Osteoblast (primary cell): ENCODE results near the gene NCAM1. TPM values are rescaled to one million over a fixed set of nuclear protein-coding genes. Genes with fewer than 3 reads are reported as not detected.

Experiments
- DNase-seq: peaks from one replicate; pipeline ENCODE4 v3.0.0; 2011; ENCODE audit warnings: low spot score, mixed read lengths; ENCODE audit not compliant: insufficient read length; ENCODE audit errors: missing footprints
- H2AFZ ChIP-seq: 2 replicates; pipeline ENCODE4 v1.6.0; 2011; ENCODE audit warnings: mild to moderate bottlenecking, low read length
- H3K27ac ChIP-seq: 2 replicates; pipeline ENCODE4 v1.5.1; 2011; ENCODE audit warnings: mild to moderate bottlenecking, low read depth, low read length, moderate library complexity
- H3K27me3 ChIP-seq: 2 replicates; pipeline ENCODE4 v1.6.0; 2012; ENCODE audit warnings: mild to moderate bottlenecking, control low read depth, inconsistent platforms, low read length, moderate library complexity; ENCODE audit not compliant: insufficient read depth
- H3K36me3 ChIP-seq: 2 replicates; pipeline ENCODE4 v1.5.1; 2011; ENCODE audit warnings: mild to moderate bottlenecking, low read length, control low read depth, moderate library complexity; ENCODE audit not compliant: insufficient read depth
- H3K4me1 ChIP-seq: 2 replicates; pipeline ENCODE4 v1.5.1; 2011; ENCODE audit warnings: mild to moderate bottlenecking, low read length, control low read depth, moderate library complexity; ENCODE audit not compliant: insufficient read depth
- H3K4me2 ChIP-seq: 2 replicates; pipeline ENCODE4 v1.6.0; 2011; ENCODE audit warnings: mild to moderate bottlenecking, low read length; ENCODE audit not compliant: insufficient read depth
- H3K4me3 ChIP-seq: fragments of 200-600 bp; sonication (generic); 3 replicates; pipeline ENCODE4 v1.5.1; 2012; ENCODE audit warnings: mild to moderate bottlenecking, low read length, inconsistent platforms; ENCODE audit not compliant: insufficient read depth
- H3K79me2 ChIP-seq: 2 replicates; pipeline ENCODE4 v1.6.0; 2012; ENCODE audit warnings: mild to moderate bottlenecking, low read length, control low read depth, inconsistent platforms; ENCODE audit not compliant: insufficient read depth
- H3K9me3 ChIP-seq: 2 replicates; pipeline ENCODE4 v1.5.1; 2011; ENCODE audit warnings: low read depth, low read length, control low read depth
- H4K20me1 ChIP-seq: 2 replicates; pipeline ENCODE4 v1.6.0; 2012; ENCODE audit warnings: mild to moderate bottlenecking, low read length, control low read depth; ENCODE audit not compliant: insufficient read depth
- small RNA-seq: library from RNA; depleted of rRNA; stranded (forward); fragments of <200 nt; gene quantifications from one replicate; pipeline ENCODE3, GENCODE V24; 2012
- total RNA-seq: library from RNA; depleted of rRNA; stranded (reverse); fragments of >200 nt; gene quantifications from 2 replicates; pipeline ENCODE4 v1.2.3, GENCODE V29; 2012
- TF ChIP-seq, protein P1 (sequence below): IDR thresholded peaks from 2 replicates; pipeline ENCODE4 v1.5.1; 2011; ENCODE audit warnings: mild to moderate bottlenecking, low read depth, low read length, moderate library complexity; ENCODE audit errors: extremely low read depth

Gene NCAM1
- total RNA-seq, 1 donor: 2.2 TPM

DNA sequence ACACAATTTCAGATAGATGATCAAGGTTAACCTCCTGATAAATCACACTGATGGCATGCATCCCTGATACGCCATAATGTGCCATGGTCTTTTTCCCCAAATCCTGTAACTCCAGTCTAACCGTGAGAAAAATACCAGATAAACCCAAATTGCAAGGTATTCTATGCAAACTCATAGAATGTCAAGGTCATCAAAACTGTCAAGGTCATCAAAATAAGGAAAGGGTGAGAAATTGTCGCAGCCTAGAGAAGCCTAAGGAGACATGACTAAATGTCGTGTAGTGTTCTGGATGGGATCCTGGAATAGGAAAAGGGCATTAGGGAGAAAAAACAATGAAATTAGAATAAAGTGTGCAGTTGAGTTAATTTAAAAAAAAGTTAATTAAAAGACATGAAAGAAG lies 357.9 kb downstream of the NCAM1 start:
- no peak overlapping the region for H3K4me3 ChIP-seq
- H2AFZ ChIP-seq: no peak overlapping the region
- no peaks in the 10 kb centered on the region for H4K20me1 ChIP-seq
- H3K27ac ChIP-seq: no peak overlapping the region
- H3K9me3 ChIP-seq: no peaks in the 10 kb centered on the region
- DNase-seq: no peak
- H3K4me2 ChIP-seq: no peak overlapping the region
- no peaks in the 10 kb centered on the region for H3K27me3 ChIP-seq
- H3K79me2 ChIP-seq: peaks cover 5% of the 10 kb centered on the region
- peaks cover 6% of the 10 kb centered on the region for H3K36me3 ChIP-seq
- H3K4me1 ChIP-seq: peaks cover 9% of the 10 kb centered on the region
- TF ChIP-seq, protein P1, sequence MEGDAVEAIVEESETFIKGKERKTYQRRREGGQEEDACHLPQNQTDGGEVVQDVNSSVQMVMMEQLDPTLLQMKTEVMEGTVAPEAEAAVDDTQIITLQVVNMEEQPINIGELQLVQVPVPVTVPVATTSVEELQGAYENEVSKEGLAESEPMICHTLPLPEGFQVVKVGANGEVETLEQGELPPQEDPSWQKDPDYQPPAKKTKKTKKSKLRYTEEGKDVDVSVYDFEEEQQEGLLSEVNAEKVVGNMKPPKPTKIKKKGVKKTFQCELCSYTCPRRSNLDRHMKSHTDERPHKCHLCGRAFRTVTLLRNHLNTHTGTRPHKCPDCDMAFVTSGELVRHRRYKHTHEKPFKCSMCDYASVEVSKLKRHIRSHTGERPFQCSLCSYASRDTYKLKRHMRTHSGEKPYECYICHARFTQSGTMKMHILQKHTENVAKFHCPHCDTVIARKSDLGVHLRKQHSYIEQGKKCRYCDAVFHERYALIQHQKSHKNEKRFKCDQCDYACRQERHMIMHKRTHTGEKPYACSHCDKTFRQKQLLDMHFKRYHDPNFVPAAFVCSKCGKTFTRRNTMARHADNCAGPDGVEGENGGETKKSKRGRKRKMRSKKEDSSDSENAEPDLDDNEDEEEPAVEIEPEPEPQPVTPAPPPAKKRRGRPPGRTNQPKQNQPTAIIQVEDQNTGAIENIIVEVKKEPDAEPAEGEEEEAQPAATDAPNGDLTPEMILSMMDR: no peak

DNA sequence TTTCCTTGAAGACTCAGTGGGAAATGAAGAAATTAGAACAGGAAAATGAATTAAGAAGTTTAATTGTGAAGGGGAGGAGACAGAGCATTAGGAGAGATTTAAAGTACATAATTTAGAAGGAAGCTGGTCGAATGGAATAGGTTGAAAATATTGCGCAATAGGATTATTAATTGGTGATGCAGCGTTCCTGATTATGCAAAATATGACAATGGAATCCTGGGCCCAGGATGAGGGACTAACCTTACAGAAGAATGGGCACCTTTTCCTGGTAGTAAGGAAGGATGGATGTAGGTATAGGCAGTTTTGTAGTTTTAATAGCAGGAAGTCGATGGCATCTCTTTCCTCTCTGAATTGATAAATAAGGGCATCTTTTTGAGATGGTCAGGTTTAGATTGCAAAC lies 360.9 kb downstream of the NCAM1 start:
- no peak overlapping the region for H3K27ac ChIP-seq
- H3K9me3 ChIP-seq: no peaks in the 10 kb centered on the region
- H3K36me3 ChIP-seq: peaks cover 10% of the 10 kb centered on the region
- H4K20me1 ChIP-seq: no peaks in the 10 kb centered on the region
- no peak for DNase-seq
- TF ChIP-seq, protein P1: no peak
- H3K27me3 ChIP-seq: no peaks in the 10 kb centered on the region
- no peaks in the 10 kb centered on the region for H3K4me1 ChIP-seq
- no peak overlapping the region for H2AFZ ChIP-seq
- no peak overlapping the region for H3K4me3 ChIP-seq
- no peak overlapping the region for H3K4me2 ChIP-seq
- no peaks in the 10 kb centered on the region for H3K79me2 ChIP-seq

DNA sequence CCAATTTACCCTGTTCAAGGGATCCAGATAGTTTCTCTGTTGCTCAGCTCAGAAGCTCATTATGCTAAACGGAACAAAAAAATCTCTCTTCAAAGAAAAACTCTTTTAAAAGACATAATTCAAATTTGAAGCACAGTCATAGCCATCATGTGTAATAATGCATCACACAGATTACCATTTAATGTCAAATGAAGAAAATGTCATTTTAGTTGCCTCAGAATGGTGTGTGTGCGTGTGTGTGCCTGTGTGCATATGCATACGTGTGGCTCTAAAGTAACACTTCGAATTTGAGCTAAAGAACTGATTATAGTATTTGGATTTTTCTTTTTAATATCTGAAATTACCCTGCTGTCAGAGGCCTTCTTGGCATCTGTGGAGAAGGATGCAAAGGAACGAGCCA lies 363.0 kb downstream of the NCAM1 start:
- DNase-seq: no peak
- Histone ChIP-seq H3K27me3 (no peaks in the 10 kb centered on the region), H2AFZ (no peak overlapping the region), H4K20me1 (no peaks in the 10 kb centered on the region), H3K4me1 (no peaks in the 10 kb centered on the region), H3K79me2 (no peaks in the 10 kb centered on the region), H3K27ac (no peak overlapping the region), H3K9me3 (no peaks in the 10 kb centered on the region), H3K4me2 (no peak overlapping the region), H3K36me3 (peaks cover 10% of the 10 kb centered on the region), H3K4me3 (no peak overlapping the region)
- TF ChIP-seq, protein P1: no peak

Small RNA genes within 50 kb of the gene (small RNA-seq; reads per million reads assigned to genes)
- gene RNU7-187P: not detected
